Left ventricle myocardium inferior (tissue), 1 donor: ENCODE measurements around the gene TGM2. TPM values are rescaled to one million over a fixed set of nuclear protein-coding genes. Genes with fewer than 3 reads are reported as not detected.
"Not testable (repeated sequence)": the region's sequence is repeated elsewhere in the genome, so short reads cannot be mapped to it uniquely, and the experiment has no call there.

Experiments
- DNase-seq: peaks from one replicate; pipeline ENCODE4 v3.0.0-alpha.2; 2020
- H3K27ac ChIP-seq: fragments of 200-600 bp; replicated peaks from 2 replicates; pipeline ENCODE4 v1.8.0; 2021
- H3K27me3 ChIP-seq: fragments of 200-600 bp; 2 replicates; pipeline ENCODE4 v1.8.0; 2021; ENCODE audit warnings: low read depth
- H3K36me3 ChIP-seq: fragments of 200-600 bp; 2 replicates; pipeline ENCODE4 v1.8.0; 2021
- H3K4me1 ChIP-seq: fragments of 200-600 bp; 2 replicates; pipeline ENCODE4 v1.8.0; 2021
- H3K4me3 ChIP-seq: fragments of 200-600 bp; 2 replicates; pipeline ENCODE4 v1.8.0; 2021; ENCODE audit warnings: mild to moderate bottlenecking, moderate library complexity
- H3K9me3 ChIP-seq: fragments of 200-600 bp; replicated peaks from 2 replicates; pipeline ENCODE4 v1.8.0; 2021
- CTCF ChIP-seq: fragments of 200-600 bp; IDR thresholded peaks from 2 replicates; pipeline ENCODE4 v1.8.0; 2021; ENCODE audit warnings: antibody characterized with exemption, mild to moderate bottlenecking, borderline replicate concordance
- intact Hi-C: fragments of 100-400 bp; cut with micrococcal nuclease; formaldehyde crosslinking; loops from one replicate; pipeline ENCODE4 v1.11.0; 2022
- total RNA-seq: library from RNA; stranded (reverse); fragmentation: NEBNext Ultra II Directional; extraction: Animal tissue kit (Norgen Biotek cat#: 25700); gene quantifications from one replicate; pipeline ENCODE4 v1.2.1, GENCODE V29; 2021
- donor health status: DM: no; HTN: yes; CAD: no; lungs with severe emphysema.

Gene TGM2
- total RNA-seq, 1 donor from 2014 or later, result 846 TPM

GRCh38 chr20:38108986-38109541, 56.0 kb downstream of the TGM2 start:
- no peaks in the 10 kb centered on the region for H3K9me3 ChIP-seq
- H3K27ac ChIP-seq, result peak overlapping the region; percentile 92
- no peaks in the 10 kb centered on the region for H3K36me3 ChIP-seq
- no peaks in the 10 kb centered on the region for H3K27me3 ChIP-seq
- intact Hi-C loops, result no loop called here
- peaks cover 50% of the 10 kb centered on the region for H3K4me1 ChIP-seq
- TF ChIP-seq CTCF, result no peak
- no peak overlapping the region for H3K4me3 ChIP-seq
- DNase-seq, result peak; percentile 84

GRCh38 chr20:38108438-38108985, 56.6 kb downstream of the TGM2 start:
- peak; percentile 69 for DNase-seq
- peaks cover 44% of the 10 kb centered on the region for H3K4me1 ChIP-seq
- no peaks in the 10 kb centered on the region for H3K9me3 ChIP-seq
- no peak overlapping the region for H3K4me3 ChIP-seq
- H3K36me3 ChIP-seq, result no peaks in the 10 kb centered on the region
- H3K27me3 ChIP-seq, result no peaks in the 10 kb centered on the region
- no peak for TF ChIP-seq CTCF
- H3K27ac ChIP-seq, result peak overlapping the region; percentile 92
- intact Hi-C loops, result no loop called here

- H3K36me3 ChIP-seq, intact Hi-C loops, DNase-seq, H3K27me3 ChIP-seq, H3K9me3 ChIP-seq, H3K4me3 ChIP-seq: not testable (repeated sequence)
- Histone ChIP-seq H3K4me1 (peaks cover 43% of the 10 kb centered on the region), H3K27ac (peak overlapping the region; percentile 92)
These were observed 57.2 kb downstream of the TGM2 start for GRCh38 chr20:38107916-38108315.

GRCh38 chr20:38107386-38107785, 57.7 kb downstream of the TGM2 start:
- H3K9me3 ChIP-seq, H3K4me3 ChIP-seq, intact Hi-C loops, DNase-seq, H3K36me3 ChIP-seq, H3K27me3 ChIP-seq: not testable (repeated sequence)
- H3K27ac ChIP-seq, result peak overlapping the region; percentile 92
- H3K4me1 ChIP-seq, result peaks cover 43% of the 10 kb centered on the region

- Histone ChIP-seq H3K27me3 (no peaks in the 10 kb centered on the region), H3K36me3 (no peaks in the 10 kb centered on the region), H3K27ac (peak overlapping the region; percentile 45), H3K4me1 (peaks cover 38% of the 10 kb centered on the region), H3K9me3 (no peaks in the 10 kb centered on the region), H3K4me3 (no peak overlapping the region)
- TF ChIP-seq CTCF, result peak; percentile 32
- intact Hi-C loops, result no loop called here
- no peak for DNase-seq
These were observed 58.6 kb downstream of the TGM2 start for GRCh38 chr20:38106461-38106860.

GRCh38 chr20:38104285-38104684, 60.8 kb downstream of the TGM2 start:
- DNase-seq, result no peak
- Histone ChIP-seq H3K27ac (no peak overlapping the region), H3K4me1 (peaks cover 16% of the 10 kb centered on the region), H3K27me3 (no peaks in the 10 kb centered on the region), H3K4me3 (no peak overlapping the region), H3K9me3 (no peaks in the 10 kb centered on the region), H3K36me3 (no peaks in the 10 kb centered on the region)
- TF ChIP-seq CTCF, result no peak
- intact Hi-C loops, result no loop called here

- H3K27ac ChIP-seq, intact Hi-C loops, DNase-seq, H3K9me3 ChIP-seq, H3K4me1 ChIP-seq, H3K4me3 ChIP-seq, H3K27me3 ChIP-seq, H3K36me3 ChIP-seq: not testable (repeated sequence)
These were observed 62.9 kb downstream of the TGM2 start for GRCh38 chr20:38102206-38102605.
